HG03103 (cell line): Measurements from ENCODE around the gene FUT8.

ENCODE experiments used
- ATAC-seq: cut with Tn5 transposase; IDR thresholded peaks from one replicate; pipeline ENCODE4 v1.9.1; 2021; ENCODE audit warnings: low read depth; ENCODE audit not compliant: unreplicated experiment

Gene FUT8

GRCh38 chr14:65486863-65487262 lies 74.3 kb downstream of the FUT8 start:
- no peak for ATAC-seq

GRCh38 chr14:65487783-65488494 lies 75.4 kb downstream of the FUT8 start:
- ATAC-seq = no peak

- no peak for ATAC-seq
Observed at GRCh38 chr14:65491274-65491673, 78.7 kb downstream of the FUT8 start.

- ATAC-seq = no peak
Observed at GRCh38 chr14:65492266-65492665, 79.7 kb downstream of the FUT8 start.

- ATAC-seq = no peak
Observed at GRCh38 chr14:65495196-65495595, 82.7 kb downstream of the FUT8 start.

- no peak for ATAC-seq
Observed at GRCh38 chr14:65496178-65496993, 83.9 kb downstream of the FUT8 start.

GRCh38 chr14:65499138-65499537 lies 86.6 kb downstream of the FUT8 start:
- ATAC-seq = no peak

GRCh38 chr14:65500075-65500474 lies 87.5 kb downstream of the FUT8 start:
- ATAC-seq = no peak

GRCh38 chr14:65501328-65501727 lies 88.8 kb downstream of the FUT8 start:
- no peak for ATAC-seq

GRCh38 chr14:65502676-65503124 lies 90.2 kb downstream of the FUT8 start:
- ATAC-seq = no peak

GRCh38 chr14:65503771-65504170 lies 91.2 kb downstream of the FUT8 start:
- no peak for ATAC-seq

GRCh38 chr14:65506801-65507200 lies 94.3 kb downstream of the FUT8 start:
- ATAC-seq = no peak

GRCh38 chr14:65509842-65510241 lies 97.3 kb downstream of the FUT8 start:
- no peak for ATAC-seq

GRCh38 chr14:65513671-65514070 lies 101.1 kb downstream of the FUT8 start:
- no peak for ATAC-seq

- no peak for ATAC-seq
Observed at GRCh38 chr14:65517635-65518542, 105.4 kb downstream of the FUT8 start.

GRCh38 chr14:65528069-65528468 lies 115.5 kb downstream of the FUT8 start:
- no peak for ATAC-seq

- ATAC-seq = no peak
Observed at GRCh38 chr14:65531148-65531547, 118.6 kb downstream of the FUT8 start.

- ATAC-seq = no peak
Observed at GRCh38 chr14:65533736-65534404, 121.3 kb downstream of the FUT8 start.

- ATAC-seq = no peak
Observed at GRCh38 chr14:65536781-65537423, 124.4 kb downstream of the FUT8 start.

- no peak for ATAC-seq
Observed at GRCh38 chr14:65548878-65549277, 136.3 kb downstream of the FUT8 start.
